ENCODE results near the gene PKNOX2.

The PKNOX2 gene

DNA sequence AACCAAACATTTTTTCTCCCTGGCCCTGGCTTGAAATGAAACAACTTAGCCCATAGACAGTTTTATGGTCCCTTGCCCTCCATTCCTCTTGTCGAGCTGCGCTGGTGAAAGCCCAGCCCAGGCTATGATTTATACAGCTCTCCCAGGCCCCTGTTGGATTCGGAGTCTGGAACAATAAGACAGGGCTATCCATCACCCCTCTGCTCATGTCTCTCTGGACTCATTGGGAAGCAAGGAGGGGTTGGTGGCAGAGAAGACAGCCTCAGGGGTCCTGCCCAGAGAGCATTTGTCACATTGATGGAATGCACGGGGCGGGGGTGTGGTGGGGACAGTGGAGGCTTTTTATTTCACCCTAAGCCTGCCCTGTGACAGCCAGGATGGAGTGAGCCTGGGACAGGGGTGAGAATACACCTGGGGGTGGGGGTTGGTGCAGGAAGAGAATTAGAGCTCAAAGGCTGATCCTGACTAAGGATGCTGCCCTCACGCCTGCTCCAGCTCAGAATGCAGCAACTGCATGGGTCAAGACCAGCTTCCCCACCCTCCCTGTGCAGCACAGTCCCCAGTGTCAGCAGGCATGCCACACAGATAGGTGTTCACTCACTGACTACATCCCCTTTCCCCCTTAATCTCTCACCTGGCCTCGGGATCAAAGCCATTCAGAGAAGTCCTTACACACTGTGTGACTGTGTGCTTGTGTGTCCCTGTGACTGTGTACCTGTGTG, 10.0 kb upstream of the PKNOX2 start:
- no peak for DNase-seq (ENCODE audit: low read depth)

DNA sequence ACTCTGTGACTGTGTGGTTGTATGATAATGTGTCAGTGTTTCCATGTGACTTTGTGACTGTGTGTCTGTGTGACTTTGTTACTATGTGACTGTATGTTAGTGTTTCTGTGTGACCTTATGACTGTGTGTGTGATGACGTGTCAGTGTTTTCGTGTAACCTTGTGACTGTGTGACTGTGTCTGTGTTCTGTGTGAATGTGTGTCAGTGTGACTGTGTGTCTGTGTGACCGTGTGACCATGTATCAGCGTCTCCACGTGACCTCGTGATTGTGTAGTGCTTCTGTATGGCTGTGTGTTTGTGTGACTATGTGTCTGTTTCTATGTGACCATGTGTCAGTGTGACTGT, 9.5 kb upstream of the PKNOX2 start:
- DNase-seq (ENCODE audit: low read depth) = no peak

DNA sequence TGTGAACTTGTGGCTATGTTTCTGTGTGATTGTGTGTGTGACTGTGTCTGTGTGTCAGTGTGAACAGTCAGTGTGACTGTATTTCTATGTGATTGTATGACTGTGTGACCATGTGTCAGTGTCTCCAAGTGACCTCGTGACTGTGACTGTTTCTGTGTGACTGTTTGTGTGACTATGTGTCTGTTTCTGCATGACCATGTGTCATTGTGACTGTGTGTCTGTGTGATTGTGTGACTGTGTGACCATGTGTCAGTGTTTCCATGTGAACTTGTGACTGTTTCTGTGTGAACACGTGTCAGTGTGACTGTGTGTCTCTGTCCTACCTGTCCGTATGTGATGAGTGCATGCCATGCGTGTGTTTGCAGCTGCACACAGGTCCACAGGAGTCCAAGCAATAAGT, 8.8 kb upstream of the PKNOX2 start:
- no peak for DNase-seq (ENCODE audit: low read depth)

DNA sequence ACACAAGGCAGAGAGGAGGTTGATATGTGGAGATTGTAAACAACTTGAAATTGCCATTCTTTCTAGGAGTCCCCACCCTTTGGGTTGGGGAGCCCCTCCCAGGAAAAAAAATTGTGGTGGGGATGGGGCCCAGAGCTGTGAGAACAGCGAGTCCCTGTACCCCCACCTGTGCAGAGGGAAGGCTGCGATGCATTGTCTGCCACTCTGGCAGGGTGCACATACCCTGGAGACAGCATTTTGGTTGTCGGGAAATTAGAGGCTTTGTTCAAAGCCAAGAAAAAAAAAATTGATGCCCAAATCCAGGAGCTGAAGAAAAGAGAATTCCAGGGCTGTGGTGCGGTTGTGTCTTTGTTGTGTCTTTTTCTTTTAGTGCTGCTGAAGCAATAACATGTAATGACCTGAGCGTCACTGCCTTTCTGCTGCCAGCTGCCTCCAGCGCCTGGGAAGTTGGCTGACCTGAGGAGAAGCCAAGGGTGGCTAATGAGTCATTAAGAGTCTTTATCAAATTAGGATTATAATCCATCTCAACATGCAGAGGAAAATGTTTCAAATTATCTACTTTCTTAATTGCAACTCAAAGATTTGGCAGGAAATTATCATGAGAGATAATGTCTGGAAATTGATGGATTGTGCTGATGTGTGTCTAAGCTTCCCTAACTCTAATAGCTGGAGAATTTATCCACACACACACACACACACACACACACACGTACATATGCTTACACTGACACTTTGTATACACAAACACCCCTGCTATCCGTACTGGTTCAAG, 8.0 kb upstream of the PKNOX2 start:
- DNase-seq (ENCODE audit: low read depth) = no peak

GRCh38 chr11:125157118-125157733, 7.3 kb upstream of the PKNOX2 start:
- DNase-seq (ENCODE audit: low read depth) = no peak

- DNase-seq (ENCODE audit: low read depth) = no peak
These were observed 6.4 kb upstream of the PKNOX2 start for GRCh38 chr11:125157953-125158680.

GRCh38 chr11:125162743-125163142, 1.8 kb upstream of the PKNOX2 start:
- no peak for DNase-seq (ENCODE audit: low read depth)

- no peak for DNase-seq (ENCODE audit: low read depth)
These were observed 1.0 kb upstream of the PKNOX2 start for GRCh38 chr11:125163431-125164063.

- no peak for DNase-seq (ENCODE audit: low read depth)
These were observed 495 bp upstream of the PKNOX2 start for GRCh38 chr11:125164091-125164421.

DNA sequence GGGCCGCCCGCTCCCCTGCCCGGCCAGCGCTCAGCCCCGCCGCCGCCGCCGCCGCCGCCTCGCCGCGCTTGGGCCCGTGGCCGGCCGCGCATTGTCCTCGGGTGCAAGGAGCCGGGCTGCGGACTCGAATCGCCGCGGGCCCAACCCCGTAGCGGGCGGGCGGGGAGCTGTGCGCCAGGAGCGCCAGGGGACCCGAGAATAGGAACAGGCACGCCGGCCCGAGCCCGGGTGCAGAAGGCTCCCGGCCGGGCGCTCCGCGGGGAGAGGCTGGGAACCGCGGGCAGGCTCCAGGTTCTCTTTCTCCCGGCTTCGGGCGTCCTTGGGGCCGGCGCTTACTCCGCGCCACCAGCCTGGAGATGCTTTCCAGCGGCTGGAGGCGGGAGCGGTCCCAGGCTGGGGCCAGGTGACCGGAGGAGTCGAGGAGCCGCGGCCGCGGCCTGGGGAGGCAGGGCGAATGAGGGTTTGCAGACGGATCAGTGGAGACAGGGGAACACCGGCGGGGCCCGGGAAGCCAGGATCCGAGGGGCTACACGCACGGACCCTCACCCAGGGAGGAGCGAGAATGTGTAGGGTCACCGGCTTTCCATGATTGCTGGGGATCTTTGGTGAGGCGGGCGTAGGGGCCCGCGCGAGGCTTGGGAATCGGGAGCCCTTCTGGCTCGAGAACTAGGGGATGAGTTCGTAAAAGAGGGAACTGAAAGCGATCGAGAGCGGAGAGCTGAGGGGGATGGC, 726 bp downstream of the PKNOX2 start:
- DNase-seq (ENCODE audit: low read depth) = no peak

GRCh38 chr11:125165843-125166763, 1.6 kb downstream of the PKNOX2 start:
- no peak for DNase-seq (ENCODE audit: low read depth)

GRCh38 chr11:125166764-125167291, 2.3 kb downstream of the PKNOX2 start:
- no peak for DNase-seq (ENCODE audit: low read depth)

DNA sequence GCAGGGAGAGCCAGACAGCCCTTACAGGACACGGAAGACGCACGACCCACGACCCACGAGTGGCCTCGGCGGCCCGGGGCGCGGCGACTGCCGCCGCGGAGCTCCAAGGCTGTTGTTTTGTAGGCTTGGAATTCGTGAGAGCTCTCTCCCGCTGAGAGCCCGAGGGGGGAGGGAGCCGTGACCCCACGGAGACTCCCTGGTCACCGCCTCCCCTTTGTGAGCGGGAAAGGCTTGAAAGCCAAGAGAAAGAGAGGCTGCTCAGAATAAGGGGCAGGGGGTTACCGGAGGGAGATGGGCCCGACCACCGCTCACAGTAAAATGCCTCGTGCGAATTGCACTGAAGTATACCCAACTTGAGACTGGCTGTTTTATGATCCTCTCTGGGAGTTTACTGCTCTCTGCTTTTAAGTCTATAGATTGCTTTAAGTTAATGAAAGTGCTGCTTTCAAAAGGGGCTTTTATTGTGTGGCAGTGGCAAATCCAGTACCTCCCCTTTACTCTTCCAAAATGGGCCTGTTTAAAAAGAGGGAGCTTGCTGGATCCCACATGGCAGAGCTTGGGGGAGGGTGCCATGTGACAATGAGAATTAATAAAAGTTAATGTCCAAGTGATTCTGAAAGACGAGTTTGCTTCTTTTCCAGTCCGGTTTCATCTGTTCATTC, 2.9 kb downstream of the PKNOX2 start:
- no peak for DNase-seq (ENCODE audit: low read depth)

GRCh38 chr11:125167954-125168835, 3.6 kb downstream of the PKNOX2 start:
- no peak for DNase-seq (ENCODE audit: low read depth)

- DNase-seq (ENCODE audit: low read depth) = no peak
These were observed 4.4 kb downstream of the PKNOX2 start for GRCh38 chr11:125168918-125169456.

DNA sequence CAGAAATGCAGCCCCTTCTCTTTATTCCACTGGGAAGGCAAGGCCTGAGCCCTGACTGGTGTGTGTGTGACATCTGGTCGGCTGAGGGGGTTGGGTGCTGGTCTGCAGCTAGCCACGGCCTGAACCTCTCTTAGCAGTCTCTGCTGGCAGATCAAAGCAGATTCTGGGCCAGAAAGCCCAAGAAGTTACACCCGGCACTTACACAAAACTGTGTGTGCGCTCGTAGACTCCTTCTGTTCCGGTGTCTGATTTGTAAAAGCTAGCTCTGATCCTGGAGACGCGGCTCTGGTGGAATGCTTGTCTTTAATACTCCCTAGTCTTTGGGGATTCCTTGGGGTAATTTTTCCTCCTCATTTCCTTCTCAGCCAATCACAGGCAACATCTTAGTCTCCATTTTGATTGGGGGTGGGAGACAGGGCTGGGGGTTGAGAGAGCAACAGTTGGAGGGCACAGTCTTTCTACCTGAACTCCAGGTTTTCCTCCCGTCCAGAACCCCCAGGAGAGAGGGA, 5.5 kb downstream of the PKNOX2 start:
- no peak for DNase-seq (ENCODE audit: low read depth)

- no peak for DNase-seq (ENCODE audit: low read depth)
These were observed 6.0 kb downstream of the PKNOX2 start for GRCh38 chr11:125170510-125171031.

GRCh38 chr11:125171974-125172373, 7.4 kb downstream of the PKNOX2 start:
- no peak for DNase-seq (ENCODE audit: low read depth)
